Naive thymus-derived CD8-positive, alpha-beta T cell (primary cell): ENCODE data around the gene GPN1. TPM values are rescaled to one million over a fixed set of nuclear protein-coding genes. Genes with fewer than 3 reads are reported as not detected.
A peak's percentile ranks its signal among the peaks of the same experiment; 100 is the strongest.
"Not testable (repeated sequence)": the region's sequence is repeated elsewhere in the genome, so short reads cannot be mapped to it uniquely, and the experiment has no call there.

Experiments
- ATAC-seq, 2 donors: fragments of 150-1000 bp; cut with Tn5 transposase in 1 of 2; sonication (Bioruptor Pico), chemical (Tn5 transposase) in 1 of 2; 1 replicate in 1 of 2; 2 replicates in 1 of 2; pipeline ENCODE4 v1.10.0; 2021; ENCODE audit warnings: mild to moderate bottlenecking in 2 of 2, moderate library complexity in 2 of 2
- POLR2A ChIA-PET: fragments of 350-600 bp; sonication (Branson Sonifier 250); formaldehyde crosslinking; loops from one replicate; lab custom pipeline; 2021; ENCODE audit warnings: antibody characterized with exemption; lab: Charles Lee
- DNase-seq, 10 donors: peaks; one replicate each; pipeline versions ENCODE4 v3.0.0 to v3.0.0-alpha.2; 2020 to 2022
- H3K27ac Mint-ChIP-seq, 10 donors: one replicate each; pipeline ENCODE4 v1.8.0; 2020 to 2022; ENCODE audit warnings: mild to moderate bottlenecking in 10 of 10, mixed read lengths in 10 of 10, moderate library complexity in 4 of 10, inconsistent platforms in 1 of 10
- H3K27me3 Mint-ChIP-seq, 5 donors: one replicate each; pipeline ENCODE4 v1.8.0; 2021 to 2022; ENCODE audit warnings: mixed read lengths in 5 of 5
- H3K36me3 Mint-ChIP-seq, 3 donors: one replicate each; pipeline ENCODE4 v1.8.0; 2020 to 2022; ENCODE audit warnings: mixed read lengths in 3 of 3, mild to moderate bottlenecking in 2 of 3, inconsistent platforms in 1 of 3
- H3K4me1 Mint-ChIP-seq, 4 donors: one replicate each; pipeline ENCODE4 v1.8.0; 2021 to 2022; ENCODE audit warnings: mixed read lengths in 4 of 4
- H3K4me3 Mint-ChIP-seq, 10 donors: one replicate each; pipeline ENCODE4 v1.8.0; 2020 to 2022; ENCODE audit warnings: mild to moderate bottlenecking in 10 of 10, mixed read lengths in 10 of 10, moderate library complexity in 6 of 10, inconsistent platforms in 1 of 10
- H3K9me3 Mint-ChIP-seq, 9 donors: one replicate each; pipeline ENCODE4 v1.8.0; 2020 to 2022; ENCODE audit warnings: mixed read lengths in 9 of 9, mild to moderate bottlenecking in 3 of 9, inconsistent platforms in 1 of 9, moderate library complexity in 1 of 9
- polyA plus RNA-seq, 3 donors: library from polyadenylated mRNA; unstranded; fragments of 300-500 nt; fragmentation: Illumina TruSeq; gene quantifications; one replicate each; pipeline ENCODE4 v1.2.3, GENCODE V29; 2021
- total RNA-seq, 8 experiments: library from RNA in 2 of 8; stranded (reverse) in 2 of 8; gene quantifications; one replicate each; pipeline ENCODE4 v1.2.3 and lab custom pipeline; 2021 to 2026

The GPN1 gene
- total and polyA plus RNA-seq, 5 experiments from 2014 or later: 26.4 to 70.4 (median 57.1) TPM

- not testable (repeated sequence) for ATAC-seq, H3K9me3 Mint-ChIP-seq, DNase-seq, H3K27me3 Mint-ChIP-seq
- Mint-ChIP-seq H3K4me1 (peaks cover 6 to 27% (median 16%) of the 10 kb centered on the region in 4 donors), H3K36me3 (peaks cover 7 to 45% (median 17%) of the 10 kb centered on the region in 3 donors), H3K4me3 (peak overlapping the region in 3 of 10 donors; percentile 34 to 58 (median 50)), H3K27ac (peak overlapping the region in 4 of 10 donors; percentile 25 to 63 (median 46))
- POLR2A ChIA-PET: interaction anchor here (0.6 to 2.1 kb wide), 3 partner anchors 26 to 1303 kb away, joined by 3 to 15 read pairs (median 3); partner anchors contain the start of genes SLC4A1AP and SUPT7L
Measured at GRCh38 chr2:27630257-27630656, 1.4 kb downstream of the GPN1 start.

- Mint-ChIP-seq H3K27me3 (no peaks in the 10 kb centered on the region), H3K36me3 (peaks cover 7 to 76% (median 27%) of the 10 kb centered on the region in 3 donors), H3K4me1 (peaks cover 9 to 23% (median 16%) of the 10 kb centered on the region in 4 donors), H3K27ac (peak overlapping the region in 1 of 10 donors; percentile 0), H3K9me3 (no peaks in the 10 kb centered on the region), H3K4me3 (no peak overlapping the region)
- no peak for ATAC-seq
- no peak for DNase-seq
- POLR2A ChIA-PET: no interaction called here
Measured at GRCh38 chr2:27634291-27634690, 5.4 kb downstream of the GPN1 start.

GRCh38 chr2:27636766-27637165 is 7.9 kb downstream of the GPN1 start:
- H3K27ac Mint-ChIP-seq: no peak overlapping the region
- no peaks in the 10 kb centered on the region for H3K9me3 Mint-ChIP-seq
- POLR2A ChIA-PET: no interaction called here
- H3K4me1 Mint-ChIP-seq: peaks cover 6 to 15% (median 10%) of the 10 kb centered on the region in 4 donors
- peaks cover 12 to 84% (median 36%) of the 10 kb centered on the region in 3 donors for H3K36me3 Mint-ChIP-seq
- H3K4me3 Mint-ChIP-seq: no peak overlapping the region
- no peaks in the 10 kb centered on the region for H3K27me3 Mint-ChIP-seq
- DNase-seq: no peak
- no peak for ATAC-seq

DNA sequence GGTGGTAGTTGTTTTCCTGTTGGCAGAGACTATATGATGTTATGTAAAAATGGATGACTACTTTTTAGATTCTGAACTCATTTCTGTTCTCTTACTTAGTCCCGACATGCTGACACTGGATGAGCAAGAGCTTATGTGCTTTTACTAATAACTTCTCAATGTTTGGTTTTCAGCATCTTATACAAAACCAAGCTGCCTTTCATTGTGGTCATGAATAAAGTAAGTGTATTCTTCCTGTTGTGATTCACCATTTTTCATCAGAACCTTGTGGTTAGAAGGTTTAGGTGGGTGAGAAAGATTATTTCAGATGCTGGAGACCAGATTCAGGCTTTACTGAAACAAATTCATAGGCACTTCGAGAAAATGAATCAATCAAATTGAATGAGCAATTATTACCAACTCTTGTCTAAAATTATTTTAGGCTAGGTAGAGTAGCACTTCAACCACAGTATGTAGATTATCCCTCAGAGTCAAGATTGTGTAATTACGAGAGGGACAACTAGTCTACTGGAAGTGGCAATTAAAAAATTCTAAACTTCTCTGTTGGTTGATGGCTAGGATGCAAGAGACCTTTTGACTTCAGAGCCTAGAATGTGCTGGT is 9.3 kb downstream of the GPN1 start:
- DNase-seq (peak in 2 of 10 donors; percentile 2 to 12), ATAC-seq (peak; percentile 33 to 44)
- POLR2A ChIA-PET: no interaction called here
- H3K4me1 Mint-ChIP-seq: peaks cover 0 to 14% (median 8%) of the 10 kb centered on the region in 4 donors
- H3K9me3 Mint-ChIP-seq: no peaks in the 10 kb centered on the region
- H3K4me3 Mint-ChIP-seq: peak overlapping the region in 1 of 10 donors; percentile 49
- no peaks in the 10 kb centered on the region for H3K27me3 Mint-ChIP-seq
- peak overlapping the region in 8 of 10 donors; percentile 34 to 82 (median 66) for H3K27ac Mint-ChIP-seq
- H3K36me3 Mint-ChIP-seq: peaks cover 12 to 86% (median 37%) of the 10 kb centered on the region in 3 donors

DNA sequence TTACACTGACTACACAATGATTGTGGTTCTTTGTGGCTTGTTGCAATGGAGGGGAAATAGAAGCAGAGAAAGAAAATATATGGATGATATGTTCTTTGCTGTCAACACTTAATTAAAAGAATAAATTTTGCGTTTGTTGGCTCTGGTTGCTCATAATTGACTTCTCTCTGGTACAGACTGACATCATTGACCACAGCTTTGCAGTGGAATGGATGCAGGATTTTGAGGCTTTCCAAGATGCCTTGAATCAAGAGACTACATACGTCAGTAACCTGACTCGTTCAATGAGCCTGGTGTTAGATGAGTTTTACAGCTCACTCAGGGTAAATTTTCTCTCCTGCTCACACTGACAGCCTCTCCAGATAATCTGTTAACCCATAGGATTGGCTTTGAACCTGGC is 9.9 kb downstream of the GPN1 start:
- peak overlapping the region in 5 of 10 donors; percentile 18 to 71 (median 32) for H3K27ac Mint-ChIP-seq
- H3K9me3 Mint-ChIP-seq: no peaks in the 10 kb centered on the region
- no peak overlapping the region for H3K4me3 Mint-ChIP-seq
- DNase-seq: no peak
- H3K27me3 Mint-ChIP-seq: no peaks in the 10 kb centered on the region
- H3K36me3 Mint-ChIP-seq: peaks cover 12 to 84% (median 35%) of the 10 kb centered on the region in 3 donors
- POLR2A ChIA-PET: no interaction called here
- ATAC-seq: no peak
- H3K4me1 Mint-ChIP-seq: peaks cover 0 to 14% (median 8%) of the 10 kb centered on the region in 4 donors

GRCh38 chr2:27640722-27641245 is 11.9 kb downstream of the GPN1 start:
- Mint-ChIP-seq H3K27me3 (no peaks in the 10 kb centered on the region), H3K36me3 (peaks cover 5 to 82% (median 19%) of the 10 kb centered on the region in 3 donors), H3K4me3 (no peak overlapping the region), H3K4me1 (peaks cover 0 to 10% (median 5%) of the 10 kb centered on the region in 4 donors), H3K27ac (peak overlapping the region in 2 of 10 donors; percentile 16 to 30), H3K9me3 (no peaks in the 10 kb centered on the region)
- POLR2A ChIA-PET: interaction anchor here (0.7 kb wide), 1 partner anchor 307 kb away, joined by 4 read pairs; no protein-coding TSS in a partner anchor
- ATAC-seq (no peak), DNase-seq (no peak)

GRCh38 chr2:27645197-27645596 is 16.3 kb downstream of the GPN1 start:
- no peaks in the 10 kb centered on the region for H3K27me3 Mint-ChIP-seq
- no peak overlapping the region for H3K4me3 Mint-ChIP-seq
- H3K4me1 Mint-ChIP-seq: no peaks in the 10 kb centered on the region
- DNase-seq (no peak), ATAC-seq (no peak)
- POLR2A ChIA-PET: interaction anchor here (1.4 kb wide), 1 partner anchor 19 kb away, joined by 6 read pairs; the partner anchor contains the start of genes SLC4A1AP and SUPT7L
- H3K9me3 Mint-ChIP-seq: no peaks in the 10 kb centered on the region
- peak overlapping the region in 1 of 10 donors; percentile 9 for H3K27ac Mint-ChIP-seq
- peaks cover 9 to 81% (median 23%) of the 10 kb centered on the region in 3 donors for H3K36me3 Mint-ChIP-seq

DNA sequence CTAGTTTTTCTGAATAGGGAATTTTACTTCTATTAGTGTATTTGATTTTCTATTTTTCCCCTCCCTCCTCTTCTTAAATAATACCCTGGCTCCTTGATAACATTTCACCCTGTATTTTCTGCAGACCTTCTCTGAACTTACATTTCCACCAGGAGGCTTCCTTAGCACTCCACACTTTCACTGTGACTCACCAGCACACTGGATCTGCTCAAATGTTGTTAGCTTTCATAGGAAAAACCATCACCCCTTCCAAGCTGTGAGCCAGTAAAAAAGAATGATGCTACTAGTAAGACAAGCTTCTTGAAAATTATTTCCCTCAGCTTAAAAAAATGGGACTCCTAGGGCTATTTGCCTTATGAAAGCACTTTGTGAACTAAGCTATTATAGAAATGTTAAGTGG is 18.4 kb downstream of the GPN1 start:
- DNase-seq (no peak), ATAC-seq (no peak)
- no peaks in the 10 kb centered on the region for H3K9me3 Mint-ChIP-seq
- H3K27me3 Mint-ChIP-seq: no peaks in the 10 kb centered on the region
- POLR2A ChIA-PET: no interaction called here
- H3K4me1 Mint-ChIP-seq: no peaks in the 10 kb centered on the region
- H3K36me3 Mint-ChIP-seq: peaks cover 4 to 80% (median 19%) of the 10 kb centered on the region in 3 donors
- peak overlapping the region in 3 of 10 donors; percentile 37 to 70 (median 51) for H3K27ac Mint-ChIP-seq
- H3K4me3 Mint-ChIP-seq: no peak overlapping the region

DNA sequence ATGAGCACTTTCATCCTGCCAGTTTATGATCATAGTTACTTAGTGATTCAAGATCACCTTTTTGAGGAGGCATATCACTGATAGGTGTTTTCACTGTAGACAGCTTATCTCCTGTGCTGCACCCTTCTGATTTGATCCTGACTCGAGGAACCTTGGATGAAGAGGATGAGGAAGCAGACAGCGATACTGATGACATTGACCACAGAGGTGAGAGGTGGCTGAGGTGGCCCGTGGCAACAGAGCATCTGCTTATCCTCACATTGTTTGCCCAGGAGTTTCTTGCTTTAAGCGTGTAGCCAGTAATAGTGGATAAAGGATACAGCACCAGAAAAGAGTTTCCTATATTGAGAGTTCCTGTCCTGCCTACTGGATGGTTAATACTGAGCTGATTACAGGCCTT is 18.9 kb downstream of the GPN1 start:
- no peak for ATAC-seq

GRCh38 chr2:27651056-27651455 is 22.2 kb downstream of the GPN1 start:
- no peak for ATAC-seq
- H3K4me3 Mint-ChIP-seq: no peak overlapping the region
- H3K4me1 Mint-ChIP-seq: peaks cover 0 to 13% (median 5%) of the 10 kb centered on the region in 4 donors
- no peaks in the 10 kb centered on the region for H3K9me3 Mint-ChIP-seq
- no peak overlapping the region for H3K27ac Mint-ChIP-seq
- H3K36me3 Mint-ChIP-seq: peaks cover 4 to 88% (median 37%) of the 10 kb centered on the region in 3 donors
- no peak for DNase-seq
- POLR2A ChIA-PET: interaction anchor here (0.6 kb wide), 2 partner anchors 382 to 1106 kb away, joined by 3 to 4 read pairs; no protein-coding TSS in a partner anchor
- no peaks in the 10 kb centered on the region for H3K27me3 Mint-ChIP-seq

More for the DNA sequence above, 18.9 kb downstream of the GPN1 start:
- Mint-ChIP-seq H3K9me3 (no peaks in the 10 kb centered on the region), H3K27me3 (no peaks in the 10 kb centered on the region), H3K4me3 (no peak overlapping the region), H3K36me3 (peaks cover 4 to 80% (median 22%) of the 10 kb centered on the region in 3 donors), H3K4me1 (peaks cover 0 to 4% (median 1%) of the 10 kb centered on the region in 4 donors), H3K27ac (peak overlapping the region in 2 of 10 donors; percentile 24 to 87)
- no peak for DNase-seq
- POLR2A ChIA-PET: no interaction called here

DNA sequence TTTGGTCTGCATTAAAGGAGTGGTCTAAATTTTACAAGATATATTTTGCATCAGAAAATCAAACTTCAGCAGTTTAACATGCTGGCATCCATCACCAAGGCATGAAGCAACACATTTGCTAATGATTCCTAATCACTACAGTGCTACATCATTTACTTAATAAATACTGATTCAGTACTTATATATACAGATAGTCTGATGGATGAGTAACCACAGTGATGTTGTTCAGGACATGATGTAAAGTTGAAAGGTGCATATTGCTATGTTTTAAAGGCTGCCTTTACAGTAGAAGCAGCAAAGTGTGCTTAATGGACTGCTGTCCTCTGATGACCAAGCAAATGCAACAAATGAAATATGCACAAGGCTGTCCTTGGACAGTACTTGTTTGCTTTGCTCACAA is 23.5 kb downstream of the GPN1 start:
- ATAC-seq (no peak), DNase-seq (no peak)
- peak overlapping the region in 2 of 10 donors; percentile 37 to 54 for H3K27ac Mint-ChIP-seq
- H3K36me3 Mint-ChIP-seq: peaks cover 4 to 92% (median 37%) of the 10 kb centered on the region in 3 donors
- POLR2A ChIA-PET: no interaction called here
- peaks cover 0 to 13% (median 8%) of the 10 kb centered on the region in 4 donors for H3K4me1 Mint-ChIP-seq
- H3K27me3 Mint-ChIP-seq: no peaks in the 10 kb centered on the region
- no peaks in the 10 kb centered on the region for H3K9me3 Mint-ChIP-seq
- peak overlapping the region in 1 of 10 donors; percentile 1 for H3K4me3 Mint-ChIP-seq

DNA sequence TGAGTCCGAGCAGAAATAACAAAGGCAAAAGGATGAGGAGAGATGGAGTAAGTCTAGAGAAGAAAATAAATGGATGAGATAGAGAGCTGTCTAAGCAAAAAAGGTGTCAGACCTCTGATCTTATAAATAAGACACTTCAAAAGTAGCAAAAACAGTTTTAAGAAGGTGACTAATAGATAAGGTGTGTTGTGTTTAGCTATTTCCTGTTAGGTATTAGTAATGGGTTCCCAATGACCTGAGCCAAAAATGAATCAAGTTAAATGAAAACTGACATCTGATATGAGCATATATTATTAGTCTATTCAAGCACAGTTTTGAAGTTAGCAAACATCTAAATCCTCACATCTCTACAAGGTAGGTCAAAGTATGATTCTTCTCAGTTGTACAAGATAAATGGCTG is 23.9 kb downstream of the GPN1 start:
- H3K4me3 Mint-ChIP-seq: peak overlapping the region in 1 of 10 donors; percentile 1
- no peaks in the 10 kb centered on the region for H3K27me3 Mint-ChIP-seq
- POLR2A ChIA-PET: no interaction called here
- no peak for DNase-seq
- peaks cover 0 to 13% (median 8%) of the 10 kb centered on the region in 4 donors for H3K4me1 Mint-ChIP-seq
- H3K9me3 Mint-ChIP-seq: no peaks in the 10 kb centered on the region
- H3K27ac Mint-ChIP-seq: peak overlapping the region in 2 of 10 donors; percentile 37 to 54
- ATAC-seq: no peak
- H3K36me3 Mint-ChIP-seq: peaks cover 4 to 92% (median 35%) of the 10 kb centered on the region in 3 donors

DNA sequence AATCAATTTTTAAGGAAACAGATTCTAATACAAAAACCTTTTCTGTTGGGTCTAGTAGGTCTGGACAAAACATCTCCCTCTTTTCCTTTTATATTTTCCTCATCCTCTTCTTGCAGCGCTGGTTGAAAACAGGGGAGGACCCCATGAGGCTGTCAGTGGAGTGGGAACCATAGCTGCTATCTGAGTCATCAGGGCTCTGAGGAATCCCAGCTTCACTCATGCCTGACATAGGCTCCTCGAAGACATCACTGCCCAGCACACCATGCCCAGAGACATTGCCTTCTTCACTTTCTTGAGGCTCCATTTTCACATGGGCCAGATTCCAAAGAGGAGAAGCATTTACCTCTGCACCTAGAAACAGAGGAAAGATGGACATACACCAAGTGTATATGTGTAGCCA is 24.5 kb downstream of the GPN1 start:
- ATAC-seq (no peak), DNase-seq (no peak)
- Mint-ChIP-seq H3K9me3 (no peaks in the 10 kb centered on the region), H3K4me1 (peaks cover 0 to 13% (median 8%) of the 10 kb centered on the region in 4 donors), H3K27me3 (no peaks in the 10 kb centered on the region), H3K36me3 (peaks cover 4 to 90% (median 32%) of the 10 kb centered on the region in 3 donors), H3K4me3 (no peak overlapping the region), H3K27ac (peak overlapping the region in 4 of 10 donors; percentile 3 to 54 (median 24))
- POLR2A ChIA-PET: no interaction called here
